GM12878 (cell line): ENCODE data around the gene KIRREL3. TPM values are rescaled to one million over a fixed set of nuclear protein-coding genes. Genes with fewer than 3 reads are reported as not detected.

Experiments used
- ATAC-seq: fragments of 200-7000 bp; cut with Tn5 transposase; 3 replicates; pipeline ENCODE4 v1.9.1; 2020; ENCODE audit warnings: mild to moderate bottlenecking, moderate library complexity
- BruUV-seq: library from RNA; stranded (reverse); fragments of 400-500 nt; replicated peaks from 2 replicates; lab custom pipeline; 2021; lab: Mats Ljungman, UMichigan
- CTCF ChIA-PET: fragments of 300-600 bp; sonication (Branson Sonifier 250); formaldehyde crosslinking; extraction: SDS; loops from one replicate; lab custom pipeline; 2021; ENCODE audit warnings: inconsistent platforms; lab: Yijun Ruan, JAX
- POLR2A ChIA-PET: fragments of 350-600 bp; formaldehyde crosslinking; extraction: SDS; loops from one replicate; lab custom pipeline; 2021; ENCODE audit warnings: inconsistent platforms; lab: Charles Lee
- RAD21 ChIA-PET: fragments of 300-600 bp; sonication (Branson Sonifier 250); formaldehyde crosslinking; loops from one replicate; lab custom pipeline; 2023; ENCODE audit warnings: antibody characterized with exemption; ENCODE audit not compliant: unreplicated experiment; lab: Charles Lee
- SMC1A ChIA-PET: fragments of 300-600 bp; sonication (Branson Sonifier 250); formaldehyde crosslinking; loops from one replicate; lab custom pipeline; 2023; ENCODE audit not compliant: unreplicated experiment, uncharacterized antibody; lab: Charles Lee
- DNase-seq: peaks from one replicate; pipeline ENCODE4 v3.0.0-alpha.2; 2011; ENCODE audit warnings: low read depth, low spot score
- FAIRE-seq: peaks from 3 replicates; lab custom pipeline; 2011; peaks lifted over from hg19 to GRCh38; lab: Jason Lieb, UNC
- H2AFZ ChIP-seq: 2 replicates; pipeline ENCODE4 v1.6.0; 2011; ENCODE audit warnings: low read depth, low read length, control low read depth; ENCODE audit not compliant: control insufficient read depth
- H3K27ac ChIP-seq: 2 replicates; pipeline ENCODE4 v1.5.1; 2011; ENCODE audit warnings: control low read depth; ENCODE audit not compliant: control insufficient read depth, insufficient read depth
- H3K27me3 ChIP-seq, 2 experiments: replicated peaks in 1 of 2; 2 replicates each; pipeline versions ENCODE4 v1.6.0 to v1.6.1; 2011; ENCODE audit warnings: low read length in 1 of 2; ENCODE audit not compliant: control insufficient read depth in 2 of 2, insufficient read depth in 2 of 2
- H3K36me3 ChIP-seq, 2 experiments: 2 replicates each; pipeline ENCODE4 v1.5.1; 2011; ENCODE audit warnings: low read length in 1 of 2; ENCODE audit not compliant: control insufficient read depth in 2 of 2, insufficient read depth in 2 of 2
- H3K4me1 ChIP-seq: 2 replicates; pipeline ENCODE4 v1.6.1; 2011; ENCODE audit warnings: mild to moderate bottlenecking, low read length, moderate library complexity, mixed read lengths; ENCODE audit not compliant: control insufficient read depth, insufficient read depth
- H3K4me2 ChIP-seq: 2 replicates; pipeline ENCODE4 v1.6.0; 2011; ENCODE audit warnings: control low read depth; ENCODE audit not compliant: control insufficient read depth, insufficient read depth
- H3K4me3 ChIP-seq: fragments of 200-600 bp; sonication (generic); 2 replicates; pipeline ENCODE4 v1.5.1; 2016
- H3K79me2 ChIP-seq: 2 replicates; pipeline ENCODE4 v1.6.0; 2011; ENCODE audit warnings: low read length; ENCODE audit not compliant: control insufficient read depth, insufficient read depth
- H3K9ac ChIP-seq: 2 replicates; pipeline ENCODE4 v1.8.0; 2011; ENCODE audit warnings: low read length, control low read depth, mixed read lengths; ENCODE audit not compliant: control insufficient read depth, insufficient read depth
- H3K9me3 ChIP-seq: replicated peaks from 3 replicates; pipeline ENCODE4 v1.5.1; 2011; ENCODE audit warnings: mild to moderate bottlenecking, low read length; ENCODE audit not compliant: control insufficient read depth, insufficient read depth
- H4K20me1 ChIP-seq: 2 replicates; pipeline ENCODE4 v1.6.0; 2011; ENCODE audit not compliant: control insufficient read depth, insufficient read depth
- ATF7 ChIP-seq: fragments of 450-650 bp; IDR thresholded peaks from 2 replicates; pipeline ENCODE4 v1.6.1; 2016; ENCODE audit warnings: low read depth, mild to moderate bottlenecking
- CBX5 ChIP-seq: sonication (generic); IDR thresholded peaks from 2 replicates; pipeline ENCODE4 v1.6.1; 2016; ENCODE audit warnings: low read depth, moderate library complexity, mild to moderate bottlenecking, inconsistent platforms
- IKZF2 ChIP-seq, 2 experiments: fragments of 450-650 bp; IDR thresholded peaks; 2 replicates each; pipeline ENCODE4 v1.6.1; 2017; ENCODE audit warnings: mild to moderate bottlenecking in 2 of 2, moderate library complexity in 2 of 2
- RAD21 ChIP-seq: IDR thresholded peaks from 2 replicates; pipeline ENCODE4 v1.6.1; 2011; ENCODE audit warnings: mild to moderate bottlenecking, low read depth, low read length, moderate library complexity; ENCODE audit not compliant: insufficient read depth
- SPI1 ChIP-seq: IDR thresholded peaks from 2 replicates; pipeline ENCODE4 v1.6.1; 2011; ENCODE audit warnings: low read depth, mild to moderate bottlenecking, low read length, moderate library complexity, borderline replicate concordance; ENCODE audit not compliant: insufficient read depth
- SUPT20H ChIP-seq: IDR thresholded peaks from 2 replicates; pipeline ENCODE4 v1.6.1; 2011; ENCODE audit warnings: low read depth, mild to moderate bottlenecking, low read length, moderate library complexity, borderline replicate concordance; ENCODE audit not compliant: control insufficient read depth
- TAF1 ChIP-seq: IDR thresholded peaks from 2 replicates; pipeline ENCODE4 v1.6.1; 2011; ENCODE audit warnings: mild to moderate bottlenecking, low read depth, low read length, borderline replicate concordance
- TARDBP ChIP-seq: IDR thresholded peaks from 2 replicates; pipeline ENCODE4 v1.6.1; 2016; ENCODE audit warnings: borderline replicate concordance
- YBX1 ChIP-seq: fragments of 450-650 bp; IDR thresholded peaks from 2 replicates; pipeline ENCODE4 v1.6.1; 2016; ENCODE audit warnings: antibody characterized with exemption
- ZNF207 ChIP-seq: fragments of 450-650 bp; IDR thresholded peaks from 2 replicates; pipeline ENCODE4 v1.6.1; 2014; ENCODE audit warnings: antibody characterized with exemption, mild to moderate bottlenecking, borderline replicate concordance
- ZNF622 ChIP-seq: fragments of 450-650 bp; IDR thresholded peaks from 2 replicates; pipeline ENCODE4 v1.6.1; 2017; ENCODE audit warnings: mild to moderate bottlenecking, inconsistent platforms
- WGBS: methylation state at CpG from one replicate; pipeline ENCODE4 v1.1.6; 2016; ENCODE audit warnings: low lambda C conversion rate; ENCODE audit not compliant: insufficient replicate concordance, insufficient coverage; ENCODE audit errors: missing lambda C conversion rate; 5-methylcytosine and 5-hydroxymethylcytosine counted together
- in situ Hi-C: fragments of 300-500 bp; cut with MboI; formaldehyde crosslinking; loops from 9 replicates; pipeline ENCODE4 v1.14.3; 2018; ENCODE audit warnings: mixed read lengths
- intact Hi-C: fragments of 100-400 bp; cut with micrococcal nuclease; formaldehyde crosslinking; loops from one replicate; pipeline ENCODE4 v1.14.2; 2022; ENCODE audit not compliant: unreplicated experiment
- polyA plus RNA-seq, 11 experiments: library from polyadenylated mRNA; depleted of rRNA in 4 of 11; unstranded in 6 of 11; stranded (reverse) in 5 of 11; fragments of >200 nt; fragmentation: Nextera tagmentation in 4 of 11; fragmentation: Illumina TruSeq in 1 of 11; extraction: Ambion mirVana in 4 of 11; extraction: Trizol in 1 of 11; gene quantifications; 1 replicate in 1 of 11; 2 replicates in 10 of 11; pipeline versions ENCODE4 v1.2.1 to v1.2.3, GENCODE V29; 2011 to 2016; ENCODE audit warnings: inconsistent platforms in 2 of 11, missing spikeins in 2 of 11, low read depth in 1 of 11
- total RNA-seq, 4 experiments: library from RNA; depleted of rRNA in 3 of 4; stranded (reverse); fragments of >200 nt in 3 of 4; fragmentation: Illumina TruSeq in 1 of 4; extraction: Trizol in 1 of 4; gene quantifications; 2 replicates each; pipeline versions ENCODE4 v1.2.1 to v1.2.3, GENCODE V29; 2013 to 2021
- TF ChIP-seq, protein P1 (sequence below): fragments of 450-650 bp; IDR thresholded peaks from 2 replicates; pipeline ENCODE4 v1.6.1; 2018; ENCODE audit warnings: borderline replicate concordance, mild to moderate bottlenecking; ENCODE audit not compliant: partially characterized antibody
- TF ChIP-seq, protein P2 (sequence below): fragments of 450-650 bp; IDR thresholded peaks from 2 replicates; pipeline ENCODE4 v1.6.1; 2014; ENCODE audit warnings: mild to moderate bottlenecking
- TF ChIP-seq, protein P3 (sequence below): fragments of 150-350 bp; IDR thresholded peaks from 2 replicates; pipeline ENCODE4 v1.6.1; 2014; ENCODE audit warnings: mild to moderate bottlenecking, low read depth, low read length

The KIRREL3 gene
- total and polyA plus RNA-seq, 10 of the 15 experiments (the other 5 are each of a cell fraction or from before 2014, with no cell fraction given): under 0.01 TPM; not detected in 9

DNA sequence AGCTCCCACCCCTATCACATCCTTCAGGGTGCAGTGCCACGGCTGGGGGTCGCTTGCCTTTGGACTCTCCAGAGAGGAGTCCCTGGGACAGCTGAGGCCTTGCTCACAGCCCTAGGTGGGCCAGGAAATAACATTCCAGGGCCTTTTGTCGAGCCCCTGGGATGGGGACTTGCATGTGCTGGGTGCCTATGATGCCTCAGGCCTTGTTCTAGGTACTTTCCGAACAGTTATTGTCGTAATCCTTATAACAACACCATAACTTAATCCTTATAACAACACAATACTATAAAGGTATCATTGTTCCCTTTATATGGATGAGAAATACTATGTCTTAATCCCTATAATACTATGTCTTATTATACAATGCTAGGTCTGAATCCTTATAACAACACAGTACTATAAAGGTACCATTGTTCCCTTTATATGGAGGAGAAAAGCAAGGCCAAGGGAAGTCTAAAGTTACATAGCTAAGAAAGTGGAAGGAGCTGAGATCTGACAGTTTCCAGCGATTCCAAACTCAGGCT is 408.5 kb downstream of the KIRREL3 start:
- no peak for DNase-seq
- SMC1A ChIA-PET: no interaction called here
- H3K9me3 ChIP-seq: no peaks in the 10 kb centered on the region
- intact Hi-C loops: no loop called here
- no peak for ATAC-seq
- no peak for TF ChIP-seq YBX1
- TF ChIP-seq ZNF207: no peak
- no peak for TF ChIP-seq ATF7
- TF ChIP-seq TARDBP: no peak
- no peak for TF ChIP-seq TAF1
- TF ChIP-seq, protein P1, sequence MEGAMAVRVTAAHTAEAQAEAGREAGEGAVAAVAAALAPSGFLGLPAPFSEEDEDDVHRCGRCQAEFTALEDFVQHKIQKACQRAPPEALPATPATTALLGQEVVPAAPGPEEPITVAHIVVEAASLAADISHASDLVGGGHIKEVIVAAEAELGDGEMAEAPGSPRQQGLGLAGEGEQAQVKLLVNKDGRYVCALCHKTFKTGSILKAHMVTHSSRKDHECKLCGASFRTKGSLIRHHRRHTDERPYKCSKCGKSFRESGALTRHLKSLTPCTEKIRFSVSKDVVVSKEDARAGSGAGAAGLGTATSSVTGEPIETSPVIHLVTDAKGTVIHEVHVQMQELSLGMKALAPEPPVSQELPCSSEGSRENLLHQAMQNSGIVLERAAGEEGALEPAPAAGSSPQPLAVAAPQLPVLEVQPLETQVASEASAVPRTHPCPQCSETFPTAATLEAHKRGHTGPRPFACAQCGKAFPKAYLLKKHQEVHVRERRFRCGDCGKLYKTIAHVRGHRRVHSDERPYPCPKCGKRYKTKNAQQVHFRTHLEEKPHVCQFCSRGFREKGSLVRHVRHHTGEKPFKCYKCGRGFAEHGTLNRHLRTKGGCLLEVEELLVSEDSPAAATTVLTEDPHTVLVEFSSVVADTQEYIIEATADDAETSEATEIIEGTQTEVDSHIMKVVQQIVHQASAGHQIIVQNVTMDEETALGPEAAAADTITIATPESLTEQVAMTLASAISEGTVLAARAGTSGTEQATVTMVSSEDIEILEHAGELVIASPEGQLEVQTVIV: no peak
- no peak for TF ChIP-seq CBX5
- no peak for TF ChIP-seq IKZF2 (IDR thresholded peaks at IDR 0.05)
- no peak for TF ChIP-seq SUPT20H
- TF ChIP-seq ZNF622: no peak
- TF ChIP-seq, protein P2, sequence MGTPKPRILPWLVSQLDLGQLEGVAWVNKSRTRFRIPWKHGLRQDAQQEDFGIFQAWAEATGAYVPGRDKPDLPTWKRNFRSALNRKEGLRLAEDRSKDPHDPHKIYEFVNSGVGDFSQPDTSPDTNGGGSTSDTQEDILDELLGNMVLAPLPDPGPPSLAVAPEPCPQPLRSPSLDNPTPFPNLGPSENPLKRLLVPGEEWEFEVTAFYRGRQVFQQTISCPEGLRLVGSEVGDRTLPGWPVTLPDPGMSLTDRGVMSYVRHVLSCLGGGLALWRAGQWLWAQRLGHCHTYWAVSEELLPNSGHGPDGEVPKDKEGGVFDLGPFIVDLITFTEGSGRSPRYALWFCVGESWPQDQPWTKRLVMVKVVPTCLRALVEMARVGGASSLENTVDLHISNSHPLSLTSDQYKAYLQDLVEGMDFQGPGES: no peak
- TF ChIP-seq SPI1: no peak
- TF ChIP-seq, protein P3, sequence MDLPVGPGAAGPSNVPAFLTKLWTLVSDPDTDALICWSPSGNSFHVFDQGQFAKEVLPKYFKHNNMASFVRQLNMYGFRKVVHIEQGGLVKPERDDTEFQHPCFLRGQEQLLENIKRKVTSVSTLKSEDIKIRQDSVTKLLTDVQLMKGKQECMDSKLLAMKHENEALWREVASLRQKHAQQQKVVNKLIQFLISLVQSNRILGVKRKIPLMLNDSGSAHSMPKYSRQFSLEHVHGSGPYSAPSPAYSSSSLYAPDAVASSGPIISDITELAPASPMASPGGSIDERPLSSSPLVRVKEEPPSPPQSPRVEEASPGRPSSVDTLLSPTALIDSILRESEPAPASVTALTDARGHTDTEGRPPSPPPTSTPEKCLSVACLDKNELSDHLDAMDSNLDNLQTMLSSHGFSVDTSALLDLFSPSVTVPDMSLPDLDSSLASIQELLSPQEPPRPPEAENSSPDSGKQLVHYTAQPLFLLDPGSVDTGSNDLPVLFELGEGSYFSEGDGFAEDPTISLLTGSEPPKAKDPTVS: no peak
- no peak for TF ChIP-seq RAD21
- TF ChIP-seq, all 136 proteins: peak for 0
- ChIA-PET RAD21 (no interaction called here), CTCF (interaction anchor here (0.6 kb wide), 1 partner anchor 14 kb away, joined by 3 read pairs; no protein-coding TSS in a partner anchor), POLR2A (no interaction called here)
- Histone ChIP-seq H3K79me2 (no peaks in the 10 kb centered on the region), H3K4me2 (no peak overlapping the region), H3K4me1 (no peaks in the 10 kb centered on the region), H3K36me3 (no peaks in the 10 kb centered on the region), H2AFZ (no peak overlapping the region), H3K27me3 (peaks cover 2 to 7% of the 10 kb centered on the region in 2 experiments; a peak in 3 of 4 replicates), H3K4me3 (no peak overlapping the region), H3K27ac (no peak overlapping the region), H3K9ac (no peak overlapping the region), H4K20me1 (no peaks in the 10 kb centered on the region)
- in situ Hi-C loops: no loop called here
- WGBS: 1% methylated on average over 6 of the region's 6 CpGs
- FAIRE-seq: no peak
- BruUV-seq: no TSS peak
